GM12864 (cell line): ENCODE results near the gene GPR160.
A peak's percentile ranks its signal among the peaks of the same experiment; 100 is the strongest.

Source experiments
- DNase-seq: peaks from one replicate; pipeline ENCODE4 v3.0.0-alpha.2; 2011; ENCODE audit warnings: low read depth
- H3K4me3 ChIP-seq: 2 replicates; pipeline ENCODE4 v1.5.1; 2011; ENCODE audit warnings: mild to moderate bottlenecking, low read depth, low read length, control low read depth
- TF ChIP-seq, protein P1 (sequence below): IDR thresholded peaks from 2 replicates; pipeline ENCODE4 v1.5.1; 2011; ENCODE audit warnings: low read depth, mild to moderate bottlenecking, moderate library complexity, low read length, control low read depth, inconsistent platforms; ENCODE audit errors: missing control alignments

The GPR160 gene

DNA sequence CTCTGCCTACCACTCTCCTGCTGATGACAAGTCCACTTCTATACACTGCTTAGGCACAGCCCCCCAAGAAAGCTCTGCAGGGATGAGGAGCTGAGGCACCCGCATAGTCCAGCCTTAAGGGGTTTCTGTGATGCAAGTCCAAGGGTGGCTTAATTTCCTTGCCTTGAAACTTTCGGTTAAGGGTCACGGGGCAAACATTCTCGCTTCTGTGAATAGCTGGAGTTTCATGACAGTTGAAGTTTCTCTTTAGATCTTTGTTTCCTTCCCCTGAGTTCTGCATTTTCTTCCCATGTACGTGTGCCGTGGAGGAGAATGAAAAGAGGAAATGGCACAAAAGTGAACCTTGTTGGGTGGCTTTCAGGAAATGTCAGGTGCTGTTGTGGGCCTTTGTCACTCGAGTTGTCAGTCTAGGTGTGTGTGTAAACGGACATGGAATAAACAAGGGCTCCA is 7.0 kb downstream of the GPR160 start:
- peak overlapping the region; percentile 41 for H3K4me3 ChIP-seq
- TF ChIP-seq, protein P1, sequence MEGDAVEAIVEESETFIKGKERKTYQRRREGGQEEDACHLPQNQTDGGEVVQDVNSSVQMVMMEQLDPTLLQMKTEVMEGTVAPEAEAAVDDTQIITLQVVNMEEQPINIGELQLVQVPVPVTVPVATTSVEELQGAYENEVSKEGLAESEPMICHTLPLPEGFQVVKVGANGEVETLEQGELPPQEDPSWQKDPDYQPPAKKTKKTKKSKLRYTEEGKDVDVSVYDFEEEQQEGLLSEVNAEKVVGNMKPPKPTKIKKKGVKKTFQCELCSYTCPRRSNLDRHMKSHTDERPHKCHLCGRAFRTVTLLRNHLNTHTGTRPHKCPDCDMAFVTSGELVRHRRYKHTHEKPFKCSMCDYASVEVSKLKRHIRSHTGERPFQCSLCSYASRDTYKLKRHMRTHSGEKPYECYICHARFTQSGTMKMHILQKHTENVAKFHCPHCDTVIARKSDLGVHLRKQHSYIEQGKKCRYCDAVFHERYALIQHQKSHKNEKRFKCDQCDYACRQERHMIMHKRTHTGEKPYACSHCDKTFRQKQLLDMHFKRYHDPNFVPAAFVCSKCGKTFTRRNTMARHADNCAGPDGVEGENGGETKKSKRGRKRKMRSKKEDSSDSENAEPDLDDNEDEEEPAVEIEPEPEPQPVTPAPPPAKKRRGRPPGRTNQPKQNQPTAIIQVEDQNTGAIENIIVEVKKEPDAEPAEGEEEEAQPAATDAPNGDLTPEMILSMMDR, result no peak
- DNase-seq, result peak; percentile 97

DNA sequence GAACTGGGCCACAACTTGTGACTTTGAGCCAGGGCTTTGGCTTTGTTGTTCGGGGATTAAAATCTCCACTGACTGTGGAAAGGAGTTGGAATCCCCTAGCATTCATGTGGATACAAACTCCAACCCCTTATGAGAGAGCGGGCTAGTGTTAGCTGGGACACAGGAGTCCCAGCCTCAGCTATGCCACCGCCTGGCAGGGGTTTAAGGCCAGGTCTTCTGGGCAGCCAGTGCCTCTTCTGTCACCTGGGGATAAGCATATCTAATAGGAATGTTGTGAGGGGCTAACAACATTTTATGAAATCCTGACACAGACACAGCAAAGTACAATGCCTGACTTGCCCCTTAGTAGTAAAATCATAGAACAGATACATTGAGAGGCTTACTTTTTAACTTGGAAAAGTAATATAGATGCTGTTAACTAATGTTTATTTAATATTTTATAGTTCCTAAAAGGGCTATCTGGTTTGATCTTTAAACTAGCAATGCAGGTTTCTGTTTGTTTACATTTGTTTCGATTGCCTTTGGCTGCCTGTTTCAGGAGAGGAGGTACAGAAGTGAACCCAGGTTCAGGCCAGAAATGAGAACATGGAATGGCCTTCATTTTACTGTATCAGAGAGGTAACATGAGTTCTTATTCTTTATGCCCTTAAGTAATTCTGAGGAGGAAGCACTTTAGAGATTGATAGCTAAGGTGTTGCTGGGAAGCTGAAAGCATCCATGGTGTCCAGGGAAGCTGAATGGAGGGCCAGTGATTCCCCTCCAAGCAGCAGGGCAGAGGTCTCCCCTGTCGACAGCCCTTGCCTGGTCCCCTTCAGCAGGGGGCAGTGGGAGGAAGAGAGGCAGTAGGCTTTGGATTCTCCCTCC is 8.7 kb downstream of the GPR160 start:
- no peak for DNase-seq
- TF ChIP-seq, protein P1, result no peak
- H3K4me3 ChIP-seq, result peak overlapping the region; percentile 46

DNA sequence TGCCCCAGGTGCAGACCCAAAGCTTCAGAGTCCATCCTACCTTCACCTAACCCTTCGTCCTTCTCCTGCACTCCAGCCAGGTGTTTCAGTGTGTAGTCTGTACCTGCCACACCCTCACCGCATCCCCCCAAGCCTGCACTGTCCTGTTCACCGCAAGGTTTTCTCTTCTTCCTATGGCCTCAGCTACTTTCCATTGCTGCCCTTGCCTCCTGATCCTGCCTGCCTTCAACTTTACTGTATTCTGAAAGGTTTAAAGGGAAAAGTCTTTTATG is 9.3 kb downstream of the GPR160 start:
- peak overlapping the region; percentile 45 for H3K4me3 ChIP-seq
- TF ChIP-seq, protein P1, result no peak
- no peak for DNase-seq

DNA sequence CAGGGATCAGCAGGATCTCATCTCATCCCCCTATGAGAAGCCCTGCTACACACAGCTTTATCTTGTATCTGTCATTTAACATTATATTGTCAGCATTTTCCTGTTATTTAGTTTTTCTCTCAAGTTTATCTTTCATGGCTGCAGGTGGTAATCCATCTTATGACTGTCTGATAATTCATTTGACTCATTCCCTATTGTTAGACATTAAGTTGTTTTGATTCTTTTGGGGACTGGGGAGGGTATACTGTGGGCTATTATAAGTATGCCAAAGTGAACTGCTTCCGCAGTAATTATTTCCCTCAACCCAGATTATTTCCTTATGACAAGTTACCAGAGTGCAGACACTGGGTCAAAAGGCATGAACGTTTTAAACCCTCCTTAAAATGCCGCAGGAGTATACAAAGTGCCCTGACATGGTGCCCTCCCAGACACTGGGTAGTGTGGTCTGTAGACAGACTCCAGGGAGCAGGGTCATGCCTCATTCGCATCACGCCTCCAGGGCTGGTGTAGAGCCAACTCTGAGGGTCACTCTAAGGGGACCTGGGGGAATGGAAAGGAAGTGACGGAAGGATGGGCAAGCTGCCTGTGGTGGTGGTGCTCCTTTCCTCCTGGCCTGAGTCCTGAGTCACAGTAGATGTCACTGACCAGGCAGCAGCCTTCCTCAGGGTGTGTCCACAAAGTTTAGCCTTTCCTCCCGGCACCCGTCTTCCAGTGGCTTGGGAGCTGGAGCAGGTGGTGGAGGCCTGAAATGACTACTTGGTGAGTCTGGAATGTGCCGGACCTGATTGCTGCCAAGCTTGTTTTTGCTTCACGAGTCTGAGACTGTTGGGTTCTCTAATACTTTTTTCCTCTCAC is 11.6 kb downstream of the GPR160 start:
- no peak for DNase-seq
- TF ChIP-seq, protein P1, result no peak
- peak overlapping the region; percentile 9; the same call in 1 of the 2 replicates for H3K4me3 ChIP-seq

DNA sequence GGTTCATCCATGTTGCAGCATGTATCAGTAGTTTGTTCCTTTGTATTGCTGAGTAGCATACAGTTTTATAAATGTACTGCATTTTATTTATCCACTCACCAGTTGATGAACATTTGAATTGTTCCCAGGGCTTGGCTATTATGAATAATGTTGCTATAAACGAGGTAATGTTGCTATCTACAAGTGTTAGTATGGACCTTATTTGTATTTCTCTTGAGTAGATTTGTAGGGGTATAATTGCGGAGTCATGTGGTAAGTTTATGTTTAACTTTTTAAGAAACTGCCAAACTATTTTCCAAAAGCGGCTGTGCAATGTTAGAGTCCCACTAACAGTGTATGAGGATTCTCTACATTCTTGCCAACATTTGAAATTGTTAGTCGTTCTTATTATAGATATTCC is 13.0 kb downstream of the GPR160 start:
- H3K4me3 ChIP-seq, result no peak overlapping the region
- no peak for DNase-seq
- TF ChIP-seq, protein P1, result no peak

DNA sequence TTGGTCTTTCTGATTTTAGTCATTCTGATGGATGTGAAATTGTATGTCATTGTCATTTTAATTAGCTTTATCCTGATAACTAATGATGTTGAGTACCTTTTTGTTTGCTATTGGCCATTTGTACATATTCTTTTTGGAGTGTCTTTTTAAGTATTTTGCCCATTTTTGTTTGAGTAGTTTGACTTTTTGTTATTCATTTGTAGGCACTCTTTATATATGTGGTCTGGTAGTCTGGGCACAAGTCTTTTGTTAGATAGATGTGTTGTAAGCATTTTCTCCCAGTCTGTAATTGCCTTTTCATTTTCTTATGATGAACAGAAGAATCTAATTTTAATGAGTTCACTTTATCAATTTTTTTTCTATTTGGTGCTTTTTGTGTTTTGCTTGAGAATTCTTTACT is 14.6 kb downstream of the GPR160 start:
- DNase-seq, result no peak
- no peak overlapping the region for H3K4me3 ChIP-seq
- TF ChIP-seq, protein P1, result no peak
